HepG2 (cell line): ENCODE data around the gene SLC5A12.

Experiments used
- ATF3 ChIP-seq: sonication (generic); formaldehyde crosslinking; IDR thresholded peaks from 2 replicates; pipeline ENCODE4 v1.4.0; 2020; ENCODE audit warnings: missing genetic modification reagents
- CC2D1A ChIP-seq: sonication (generic); formaldehyde crosslinking; IDR thresholded peaks from 2 replicates; pipeline ENCODE4 v1.8.1; 2023; ENCODE audit warnings: mild to moderate bottlenecking, missing genetic modification reagents
- CEBPB ChIP-seq: IDR thresholded peaks from 2 replicates; pipeline ENCODE4 v1.6.1; 2011; ENCODE audit warnings: low read depth, low read length, improper control_type of control experiment, borderline replicate concordance
- CTCF ChIP-seq: sonication (generic); formaldehyde crosslinking; IDR thresholded peaks from 2 replicates; pipeline ENCODE4 v1.5.0; 2020; ENCODE audit warnings: mild to moderate bottlenecking, missing genetic modification reagents, moderate library complexity
- HCFC1 ChIP-seq: fragments of 150-350 bp; IDR thresholded peaks from 2 replicates; pipeline ENCODE4 v1.6.1; 2014; ENCODE audit warnings: low read depth, low read length
- NFE2L2 ChIP-seq: fragments of 150-350 bp; IDR thresholded peaks from 2 replicates; pipeline ENCODE4 v1.6.1; 2014; ENCODE audit warnings: low read length
- REST ChIP-seq, 2 experiments: IDR thresholded peaks; 2 replicates each; pipeline ENCODE4 v1.6.1; 2011 to 2012; ENCODE audit warnings: low read length in 2 of 2, borderline replicate concordance in 1 of 2, low read depth in 1 of 2, mild to moderate bottlenecking in 1 of 2, moderate library complexity in 1 of 2
- TERF1 ChIP-seq: sonication (generic); formaldehyde crosslinking; IDR thresholded peaks from 2 replicates; pipeline ENCODE4 v1.8.0; 2022; ENCODE audit warnings: mild to moderate bottlenecking, missing genetic modification reagents, moderate library complexity
- ZBTB21 ChIP-seq: sonication (generic); formaldehyde crosslinking; IDR thresholded peaks from 2 replicates; pipeline ENCODE4 v1.4.0; 2020; ENCODE audit warnings: missing genetic modification reagents
- ZNF432 ChIP-seq: sonication (generic); formaldehyde crosslinking; IDR thresholded peaks from 2 replicates; pipeline ENCODE4 v1.5.0; 2020; ENCODE audit warnings: missing genetic modification reagents, mild to moderate bottlenecking, borderline replicate concordance
- ZSCAN20 ChIP-seq: sonication (generic); formaldehyde crosslinking; IDR thresholded peaks from 2 replicates; pipeline ENCODE4 v1.4.0; 2020; ENCODE audit warnings: missing genetic modification reagents, mild to moderate bottlenecking, borderline replicate concordance
- ZSCAN21 ChIP-seq: sonication (generic); formaldehyde crosslinking; IDR thresholded peaks from 2 replicates; pipeline ENCODE4 v1.8.0; 2022; ENCODE audit warnings: mild to moderate bottlenecking, missing genetic modification reagents, moderate library complexity, borderline replicate concordance

- no peak for TF ChIP-seq CEBPB
- TF ChIP-seq CTCF (CRISPR knock-in tag): no peak
- TF ChIP-seq CC2D1A (CRISPR knock-in tag): no peak
- no peak for TF ChIP-seq NFE2L2
- no peak for TF ChIP-seq ZNF432 (CRISPR knock-in tag)
- no peak for TF ChIP-seq TERF1 (CRISPR knock-in tag)
- TF ChIP-seq REST (IDR thresholded peaks at IDR 0.05; ENCODE audit: borderline replicate concordance in 1 of 2, low read depth in 1 of 2, low read length in 2 of 2): no peak
- TF ChIP-seq ZSCAN20 (CRISPR knock-in tag): no peak
- TF ChIP-seq HCFC1: no peak
- TF ChIP-seq ATF3 (CRISPR knock-in tag): no peak
- TF ChIP-seq ZBTB21 (CRISPR knock-in tag): no peak
- TF ChIP-seq ZSCAN21: no peak
Measured at GRCh38 chr11:26717771-26718170, 4.1 kb downstream of the SLC5A12 start.
